Activated CD8-positive, alpha-beta T cell treated with anti-CD3 and anti-CD28 coated beads for 36 hours (primary cell): ENCODE measurements around the gene CERS6. TPM values are rescaled to one million over a fixed set of nuclear protein-coding genes. Genes with fewer than 3 reads are reported as not detected.

Experiments
- ATAC-seq: fragments of 200-7000 bp; cut with Tn5 transposase; one replicate; pipeline ENCODE4 v1.10.0; 2021; ENCODE audit warnings: mild to moderate bottlenecking, moderate library complexity
- CTCF ChIA-PET: fragments of 350-600 bp; sonication (Branson Sonifier 250); formaldehyde crosslinking; loops from one replicate; lab custom pipeline; 2021; ENCODE audit warnings: antibody characterized with exemption; lab: Charles Lee
- POLR2A ChIA-PET: fragments of 350-600 bp; sonication (Branson Sonifier 250); formaldehyde crosslinking; loops from one replicate; lab custom pipeline; 2021; ENCODE audit warnings: antibody characterized with exemption; lab: Charles Lee
- DNase-seq: peaks from one replicate; pipeline ENCODE4 v3.0.0-alpha.2; 2020
- H3K27ac Mint-ChIP-seq: one replicate; pipeline ENCODE4 v1.8.0; 2021; ENCODE audit warnings: mild to moderate bottlenecking, mixed read lengths
- H3K27me3 Mint-ChIP-seq: one replicate; pipeline ENCODE4 v1.8.0; 2021; ENCODE audit warnings: mixed read lengths
- H3K36me3 Mint-ChIP-seq: one replicate; pipeline ENCODE4 v1.8.0; 2021; ENCODE audit warnings: low read depth, mixed read lengths
- H3K4me1 Mint-ChIP-seq: one replicate; pipeline ENCODE4 v1.8.0; 2021; ENCODE audit warnings: low read depth, mixed read lengths
- H3K4me3 Mint-ChIP-seq: one replicate; pipeline ENCODE4 v1.8.0; 2021; ENCODE audit warnings: mild to moderate bottlenecking, moderate library complexity, mixed read lengths
- H3K9me3 Mint-ChIP-seq: one replicate; pipeline ENCODE4 v1.8.0; 2021; ENCODE audit warnings: mixed read lengths
- intact Hi-C: fragments of 100-400 bp; cut with micrococcal nuclease; formaldehyde crosslinking; loops from one replicate; pipeline ENCODE4 v1.10.0; 2022
- total RNA-seq, 2 experiments: library from RNA; stranded (reverse); gene quantifications; one replicate each; pipeline ENCODE4 v1.2.3, GENCODE V29; 2021
- TF ChIP-seq, protein P1 (sequence below): fragments of 200-600 bp; IDR thresholded peaks from one replicate; pipeline ENCODE4 v1.8.0; 2022; ENCODE audit warnings: antibody characterized with exemption, mild to moderate bottlenecking

Gene CERS6
- total RNA-seq, 2 experiments from 2014 or later, result 15.4 to 16.1 TPM

DNA sequence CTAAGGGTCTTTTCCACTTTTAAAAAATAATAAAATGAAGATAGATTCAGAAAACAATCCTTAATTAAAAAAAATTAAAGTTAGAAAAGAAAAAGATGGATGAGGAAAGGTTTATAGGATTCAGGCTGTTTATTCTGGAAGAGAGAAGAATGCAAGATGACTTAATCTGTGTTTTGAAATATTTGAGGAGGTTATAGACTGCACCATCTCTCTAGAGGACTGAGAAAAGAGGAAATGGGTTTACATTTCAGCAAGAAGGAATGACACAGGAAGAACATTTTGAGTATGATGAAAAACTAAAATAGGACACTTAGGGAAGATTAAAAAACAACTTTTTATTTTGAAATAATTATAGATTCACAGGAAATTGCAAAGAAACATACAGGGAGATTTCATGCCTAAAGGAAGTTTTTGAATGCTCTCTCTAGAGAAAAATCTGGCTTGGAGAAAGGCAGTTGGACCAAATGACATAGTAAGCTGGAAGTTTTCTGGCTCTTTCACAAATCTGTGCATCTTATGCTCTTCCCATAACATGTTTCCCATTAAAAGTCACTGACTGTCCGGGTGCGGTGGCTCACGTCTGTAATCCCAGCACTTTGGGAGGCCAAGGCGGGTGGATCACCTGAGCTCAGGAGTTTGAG, 75.0 kb downstream of the CERS6 start:
- CTCF ChIA-PET, result no interaction called here
- TF ChIP-seq, protein P1, sequence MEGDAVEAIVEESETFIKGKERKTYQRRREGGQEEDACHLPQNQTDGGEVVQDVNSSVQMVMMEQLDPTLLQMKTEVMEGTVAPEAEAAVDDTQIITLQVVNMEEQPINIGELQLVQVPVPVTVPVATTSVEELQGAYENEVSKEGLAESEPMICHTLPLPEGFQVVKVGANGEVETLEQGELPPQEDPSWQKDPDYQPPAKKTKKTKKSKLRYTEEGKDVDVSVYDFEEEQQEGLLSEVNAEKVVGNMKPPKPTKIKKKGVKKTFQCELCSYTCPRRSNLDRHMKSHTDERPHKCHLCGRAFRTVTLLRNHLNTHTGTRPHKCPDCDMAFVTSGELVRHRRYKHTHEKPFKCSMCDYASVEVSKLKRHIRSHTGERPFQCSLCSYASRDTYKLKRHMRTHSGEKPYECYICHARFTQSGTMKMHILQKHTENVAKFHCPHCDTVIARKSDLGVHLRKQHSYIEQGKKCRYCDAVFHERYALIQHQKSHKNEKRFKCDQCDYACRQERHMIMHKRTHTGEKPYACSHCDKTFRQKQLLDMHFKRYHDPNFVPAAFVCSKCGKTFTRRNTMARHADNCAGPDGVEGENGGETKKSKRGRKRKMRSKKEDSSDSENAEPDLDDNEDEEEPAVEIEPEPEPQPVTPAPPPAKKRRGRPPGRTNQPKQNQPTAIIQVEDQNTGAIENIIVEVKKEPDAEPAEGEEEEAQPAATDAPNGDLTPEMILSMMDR, result no peak
- no peaks in the 10 kb centered on the region for H3K27me3 Mint-ChIP-seq
- peaks cover 52% of the 10 kb centered on the region for H3K4me1 Mint-ChIP-seq
- no peak overlapping the region for H3K4me3 Mint-ChIP-seq
- peaks cover 18% of the 10 kb centered on the region for H3K36me3 Mint-ChIP-seq
- DNase-seq (no peak), ATAC-seq (no peak)
- intact Hi-C loops, result no loop called here
- H3K27ac Mint-ChIP-seq, result no peak overlapping the region
- POLR2A ChIA-PET, result interaction anchor here (0.7 to 1.5 kb wide), 2 partner anchors 48 to 77 kb away, joined by 3 read pairs; no protein-coding TSS in a partner anchor
- H3K9me3 Mint-ChIP-seq, result peaks cover 7% of the 10 kb centered on the region

DNA sequence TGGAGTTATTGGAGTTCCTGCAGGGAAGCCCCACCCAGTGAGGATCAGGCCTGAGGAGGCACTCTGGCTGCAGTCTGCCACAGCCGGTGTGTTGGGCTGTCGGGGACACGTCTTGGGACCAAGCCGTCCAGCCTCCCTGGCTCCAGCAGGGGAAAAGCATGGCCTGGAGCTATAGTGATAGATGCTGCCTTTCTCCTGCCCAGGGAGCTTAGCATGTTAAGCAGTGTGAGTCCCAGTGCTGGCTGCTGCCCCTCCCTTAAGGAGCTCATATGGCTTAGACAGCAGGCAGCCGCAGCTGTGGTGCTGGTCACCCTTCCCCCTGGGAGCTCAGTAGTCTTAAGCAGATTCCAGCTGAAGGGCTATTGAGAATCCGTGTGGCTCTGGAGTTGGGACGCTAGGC, 78.9 kb downstream of the CERS6 start:
- H3K4me3 Mint-ChIP-seq, result no peak overlapping the region
- H3K9me3 Mint-ChIP-seq, result peaks cover 21% of the 10 kb centered on the region
- intact Hi-C loops, result no loop called here

DNA sequence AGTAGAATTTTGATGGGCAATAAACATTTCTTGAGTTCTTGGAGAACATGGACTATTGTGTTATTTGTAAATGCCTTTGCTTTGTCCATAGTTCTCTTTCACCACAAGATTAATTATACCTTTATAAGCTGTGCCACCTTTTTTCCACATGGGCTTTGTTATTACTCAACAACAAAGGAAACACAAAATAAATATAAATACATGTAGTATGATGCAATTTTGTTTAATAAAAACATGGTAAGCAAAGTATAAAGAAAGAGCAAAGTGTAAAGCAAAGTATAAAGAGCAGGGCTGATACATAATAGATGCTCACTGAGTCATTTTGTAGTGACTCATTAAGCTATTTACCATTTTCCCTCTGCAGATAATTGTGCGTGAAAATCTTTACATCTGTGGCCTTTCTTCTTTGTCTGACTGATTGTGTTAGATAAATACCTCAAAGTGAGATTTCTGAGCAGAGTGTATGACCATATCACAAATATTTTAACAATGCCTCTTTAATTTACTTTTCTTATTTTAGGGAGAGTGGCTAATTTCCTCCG, 80.9 kb downstream of the CERS6 start:
- H3K36me3 Mint-ChIP-seq, result peaks cover 40% of the 10 kb centered on the region
- H3K4me3 Mint-ChIP-seq, result no peak overlapping the region
- TF ChIP-seq, protein P1, result no peak
- no peaks in the 10 kb centered on the region for H3K27me3 Mint-ChIP-seq
- ATAC-seq (peak; percentile 81), DNase-seq (no peak)
- H3K9me3 Mint-ChIP-seq, result peaks cover 38% of the 10 kb centered on the region
- intact Hi-C loops, result no loop called here
- peaks cover 58% of the 10 kb centered on the region for H3K4me1 Mint-ChIP-seq
- CTCF ChIA-PET, result interaction anchor here (1.0 to 1.2 kb wide), 2 partner anchors 41 to 68 kb away, joined by 3 to 5 read pairs; no protein-coding TSS in a partner anchor
- POLR2A ChIA-PET, result no interaction called here
- peak overlapping the region; percentile 22 for H3K27ac Mint-ChIP-seq

More for the DNA sequence above, 78.9 kb downstream of the CERS6 start:
- H3K36me3 Mint-ChIP-seq, result peaks cover 20% of the 10 kb centered on the region
- H3K4me1 Mint-ChIP-seq, result peaks cover 63% of the 10 kb centered on the region
- H3K27me3 Mint-ChIP-seq, result no peaks in the 10 kb centered on the region
- H3K27ac Mint-ChIP-seq, result no peak overlapping the region
- TF ChIP-seq, protein P1, result no peak
- CTCF ChIA-PET, result no interaction called here
- DNase-seq (no peak), ATAC-seq (no peak)
- POLR2A ChIA-PET, result no interaction called here

DNA sequence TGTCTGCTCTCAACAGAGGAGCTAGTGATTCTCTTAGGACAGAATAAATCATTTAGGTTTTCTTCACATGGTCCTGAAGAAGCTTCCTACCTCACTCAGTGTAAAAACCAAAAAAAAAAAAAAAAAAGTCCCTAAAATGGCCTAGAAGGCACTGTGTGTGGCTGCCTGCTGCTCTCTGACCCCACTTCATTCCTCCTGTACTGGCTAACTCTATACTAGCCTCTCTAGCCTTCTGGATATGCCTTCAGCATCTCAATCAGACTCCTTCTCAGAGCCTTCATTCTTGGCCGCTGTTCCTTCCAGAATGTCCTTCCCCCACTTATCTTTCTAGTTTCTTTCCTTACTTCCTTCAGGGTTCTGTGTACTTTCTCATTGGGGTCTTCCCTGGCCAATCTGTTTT, 82.1 kb downstream of the CERS6 start:
- POLR2A ChIA-PET, result no interaction called here
- intact Hi-C loops, result no loop called here
- DNase-seq (no peak), ATAC-seq (no peak)
- peaks cover 38% of the 10 kb centered on the region for H3K36me3 Mint-ChIP-seq
- H3K27ac Mint-ChIP-seq, result peak overlapping the region; percentile 2
- no peak overlapping the region for H3K4me3 Mint-ChIP-seq
- TF ChIP-seq, protein P1, result no peak
- H3K27me3 Mint-ChIP-seq, result no peaks in the 10 kb centered on the region
- CTCF ChIA-PET, result no interaction called here
- H3K4me1 Mint-ChIP-seq, result peaks cover 57% of the 10 kb centered on the region
- peaks cover 38% of the 10 kb centered on the region for H3K9me3 Mint-ChIP-seq

DNA sequence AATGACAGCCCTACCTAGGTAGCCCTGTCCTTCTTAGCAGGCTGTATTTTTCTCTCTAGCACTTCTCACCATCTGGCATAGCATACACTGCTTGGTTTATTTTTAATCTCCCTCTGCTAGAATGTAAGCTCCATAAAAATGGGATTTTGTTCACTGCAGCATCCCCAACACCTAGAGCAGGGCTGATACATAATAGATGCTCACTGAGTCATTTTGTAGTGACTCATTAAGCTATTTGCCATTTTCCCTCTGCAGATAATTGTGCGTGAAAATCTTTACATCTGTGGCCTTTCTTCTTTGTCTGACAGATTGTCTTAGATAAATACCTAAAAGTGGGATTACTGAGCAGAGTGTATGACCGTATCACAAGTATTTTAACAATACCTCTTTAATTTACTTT, 82.5 kb downstream of the CERS6 start:
- ATAC-seq, result peak; percentile 50
- H3K4me3 Mint-ChIP-seq, result no peak overlapping the region
- H3K4me1 Mint-ChIP-seq, result peaks cover 55% of the 10 kb centered on the region
- TF ChIP-seq, protein P1, result no peak
- H3K27me3 Mint-ChIP-seq, result no peaks in the 10 kb centered on the region
- peaks cover 38% of the 10 kb centered on the region for H3K36me3 Mint-ChIP-seq
- no peak for DNase-seq
- ChIA-PET CTCF (no interaction called here), POLR2A (no interaction called here)
- intact Hi-C loops, result no loop called here
- peaks cover 38% of the 10 kb centered on the region for H3K9me3 Mint-ChIP-seq
- H3K27ac Mint-ChIP-seq, result peak overlapping the region; percentile 2
